ENCODE data around the gene BUD31. TPM values are rescaled to one million over a fixed set of nuclear protein-coding genes. Genes with fewer than 3 reads are reported as not detected.
A peak's percentile ranks its signal among the peaks of the same experiment; 100 is the strongest.

Gene BUD31
- total RNA-seq, 3 donors from 2014 or later, result 53.9 to 69.8 (median 65.4) TPM

- DNase-seq (ENCODE audit: low spot score in 2 of 2), result no peak
- intact Hi-C loops (cut with DNase I; ENCODE audit: low total_unique reads), result no loop called here
- TF ChIP-seq CTCF (IDR thresholded peaks at IDR 0.05) (no peak), POLR2AphosphoS5 (IDR thresholded peaks at IDR 0.05) (no peak), POLR2A (IDR thresholded peaks at IDR 0.05) (no peak)
- Histone ChIP-seq H3K27ac (peak overlapping the region in 1 of 2 donors; percentile 43), H3K9me3 (no peaks in the 10 kb centered on the region), H3K27me3 (no peaks in the 10 kb centered on the region), H3K4me1 (no peaks in the 10 kb centered on the region), H3K4me3 (no peak overlapping the region), H3K36me3 (no peaks in the 10 kb centered on the region)
Observed at GRCh38 chr7:99453105-99453504, 44.3 kb downstream of the BUD31 start.

GRCh38 chr7:99455874-99456273, 47.1 kb downstream of the BUD31 start:
- Histone ChIP-seq H3K27me3 (no peaks in the 10 kb centered on the region), H3K9me3 (no peaks in the 10 kb centered on the region), H3K36me3 (no peaks in the 10 kb centered on the region), H3K27ac (no peak overlapping the region), H3K4me1 (no peaks in the 10 kb centered on the region), H3K4me3 (no peak overlapping the region)
- intact Hi-C loops (cut with DNase I; ENCODE audit: low total_unique reads), result no loop called here
- DNase-seq (ENCODE audit: low spot score in 2 of 2), result no peak
- TF ChIP-seq POLR2A (IDR thresholded peaks at IDR 0.05), result no peak
- no peak for TF ChIP-seq POLR2AphosphoS5 (IDR thresholded peaks at IDR 0.05)
- TF ChIP-seq CTCF (IDR thresholded peaks at IDR 0.05), result no peak

GRCh38 chr7:99456288-99456687, 47.5 kb downstream of the BUD31 start:
- DNase-seq (ENCODE audit: low spot score in 2 of 2), result no peak
- no peak overlapping the region for H3K27ac ChIP-seq
- no peaks in the 10 kb centered on the region for H3K36me3 ChIP-seq
- intact Hi-C loops (cut with DNase I; ENCODE audit: low total_unique reads), result no loop called here
- H3K9me3 ChIP-seq, result no peaks in the 10 kb centered on the region
- no peak for TF ChIP-seq POLR2AphosphoS5 (IDR thresholded peaks at IDR 0.05)
- H3K4me1 ChIP-seq, result no peaks in the 10 kb centered on the region
- H3K4me3 ChIP-seq, result no peak overlapping the region
- H3K27me3 ChIP-seq, result no peaks in the 10 kb centered on the region

GRCh38 chr7:99457050-99457649, 48.4 kb downstream of the BUD31 start:
- no peaks in the 10 kb centered on the region for H3K9me3 ChIP-seq
- intact Hi-C loops (cut with DNase I; ENCODE audit: low total_unique reads), result no loop called here
- no peaks in the 10 kb centered on the region for H3K36me3 ChIP-seq
- DNase-seq (ENCODE audit: low spot score in 2 of 2), result no peak
- no peaks in the 10 kb centered on the region for H3K4me1 ChIP-seq
- no peak for TF ChIP-seq POLR2A (IDR thresholded peaks at IDR 0.05)
- no peak for TF ChIP-seq CTCF (IDR thresholded peaks at IDR 0.05)
- no peak overlapping the region for H3K27ac ChIP-seq
- no peak overlapping the region for H3K4me3 ChIP-seq
- no peaks in the 10 kb centered on the region for H3K27me3 ChIP-seq

GRCh38 chr7:99457650-99458493, 49.1 kb downstream of the BUD31 start:
- H3K4me1 ChIP-seq, result no peaks in the 10 kb centered on the region
- TF ChIP-seq CTCF (IDR thresholded peaks at IDR 0.05) (no peak), POLR2AphosphoS5 (IDR thresholded peaks at IDR 0.05) (no peak), POLR2A (IDR thresholded peaks at IDR 0.05) (no peak)
- H3K36me3 ChIP-seq, result no peaks in the 10 kb centered on the region
- no peaks in the 10 kb centered on the region for H3K27me3 ChIP-seq
- no peak overlapping the region for H3K27ac ChIP-seq
- no peak for DNase-seq (ENCODE audit: low spot score in 2 of 2)
- H3K9me3 ChIP-seq, result no peaks in the 10 kb centered on the region
- intact Hi-C loops (cut with DNase I; ENCODE audit: low total_unique reads), result no loop called here
- H3K4me3 ChIP-seq, result no peak overlapping the region
